H1 (cell line): ENCODE data around the gene ITGAE. TPM values are rescaled to one million over a fixed set of nuclear protein-coding genes. Genes with fewer than 3 reads are reported as not detected.

ENCODE experiments used
- CTCF ChIA-PET: fragments of 300-600 bp; sonication (Branson Sonifier 250); formaldehyde crosslinking; loops from one replicate; lab custom pipeline; 2021; ENCODE audit not compliant: partially characterized antibody; lab: Charles Lee
- POLR2A ChIA-PET: fragments of 300-600 bp; sonication (Branson Sonifier 250); formaldehyde crosslinking; loops from one replicate; lab custom pipeline; 2021; ENCODE audit warnings: inconsistent platforms; ENCODE audit not compliant: partially characterized antibody; lab: Charles Lee
- DNase-seq, 2 experiments: peaks; one replicate each; pipeline versions ENCODE4 v3.0.0 to v3.0.0-alpha.2; 2010 to 2022; ENCODE audit warnings: low spot score in 2 of 2, low read depth in 1 of 2, mixed read lengths in 1 of 2
- FAIRE-seq: peaks from 2 replicates; lab custom pipeline; 2011; peaks lifted over from hg19 to GRCh38; lab: Jason Lieb, UNC
- H2AFZ ChIP-seq: 2 replicates; pipeline ENCODE4 v1.8.1; 2012; ENCODE audit warnings: low read length, inconsistent platforms
- H2AK5ac ChIP-seq: 2 replicates; pipeline ENCODE4 v1.6.1; 2013; ENCODE audit warnings: low read depth, low read length
- H2BK120ac ChIP-seq: replicated peaks from 2 replicates; pipeline ENCODE3; 2013; ENCODE audit warnings: low read depth, low read length, inconsistent platforms
- H2BK12ac ChIP-seq: 2 replicates; pipeline ENCODE4 v1.6.1; 2013; ENCODE audit warnings: low read depth, low read length
- H2BK15ac ChIP-seq: 2 replicates; pipeline ENCODE4 v1.6.1; 2013; ENCODE audit warnings: low read length
- H2BK20ac ChIP-seq: 2 replicates; pipeline ENCODE4 v1.6.1; 2013; ENCODE audit warnings: low read length
- H2BK5ac ChIP-seq: 2 replicates; pipeline ENCODE4 v1.6.1; 2013; ENCODE audit warnings: low read depth, low read length
- H3K14ac ChIP-seq: 2 replicates; pipeline ENCODE4 v1.6.1; 2013; ENCODE audit warnings: inconsistent platforms; ENCODE audit not compliant: insufficient read length
- H3K18ac ChIP-seq: 2 replicates; pipeline ENCODE4 v1.6.1; 2013; ENCODE audit warnings: low read length; ENCODE audit errors: extremely low read depth
- H3K23ac ChIP-seq: 2 replicates; pipeline ENCODE4 v1.6.1; 2013; ENCODE audit warnings: inconsistent platforms; ENCODE audit not compliant: insufficient read length
- H3K23me2 ChIP-seq: 2 replicates; pipeline ENCODE4 v1.6.1; 2013; ENCODE audit warnings: low read depth, low read length
- H3K27ac ChIP-seq: 2 replicates; pipeline ENCODE4 v1.6.1; 2011; ENCODE audit warnings: low read depth, low read length, inconsistent platforms
- H3K27me3 ChIP-seq, 4 experiments: replicated peaks in 1 of 4; 1 replicate in 1 of 4; 2 replicates in 3 of 4; pipeline versions ENCODE4 v1.6.1 to v1.8.1; 2011 to 2013; ENCODE audit warnings: low read length in 3 of 4, mild to moderate bottlenecking in 3 of 4, inconsistent platforms in 2 of 4, mixed read lengths in 2 of 4, moderate library complexity in 1 of 4; ENCODE audit not compliant: control insufficient read depth in 3 of 4, insufficient read depth in 3 of 4; ENCODE audit errors: extremely low read depth in 1 of 4
- H3K36me3 ChIP-seq, 4 experiments: 2 replicates each; pipeline versions ENCODE4 v1.6.1 to v1.8.1; 2011 to 2013; ENCODE audit warnings: mild to moderate bottlenecking in 4 of 4, low read length in 3 of 4, moderate library complexity in 2 of 4, control low read depth in 1 of 4, inconsistent platforms in 1 of 4; ENCODE audit not compliant: insufficient read depth in 4 of 4, control insufficient read depth in 2 of 4
- H3K4ac ChIP-seq: replicated peaks from 2 replicates; pipeline ENCODE3; 2013; ENCODE audit warnings: low read length, low read depth, mixed read lengths, inconsistent platforms; ENCODE audit not compliant: insufficient read length
- H3K4me1 ChIP-seq, 4 experiments: replicated peaks in 1 of 4; 1 replicate in 1 of 4; 2 replicates in 3 of 4; pipeline versions ENCODE4 v1.6.1 to v1.8.1; 2011 to 2013; ENCODE audit warnings: low read length in 3 of 4, inconsistent platforms in 2 of 4, mixed read lengths in 1 of 4; ENCODE audit not compliant: insufficient read depth in 4 of 4, control insufficient read depth in 3 of 4
- H3K4me2 ChIP-seq, 2 experiments: 2 replicates each; pipeline versions ENCODE4 v1.6.1 to v1.8.1; 2011 to 2013; ENCODE audit warnings: low read depth in 2 of 2, low read length in 2 of 2, control low read depth in 1 of 2, inconsistent platforms in 1 of 2, mild to moderate bottlenecking in 1 of 2; ENCODE audit not compliant: insufficient read depth in 1 of 2
- H3K4me3 ChIP-seq, 4 experiments: fragments of 200-600, 300-600 bp in 1 of 4; sonication (generic), shearing (Covaris generic), sonication (Bioruptor Twin) in 1 of 4; 2 replicates each; pipeline versions ENCODE4 v1.5.1 to v1.8.1; 2011 to 2016; ENCODE audit warnings: low read length in 4 of 4, low read depth in 3 of 4, control low read depth in 2 of 4, inconsistent platforms in 2 of 4, mild to moderate bottlenecking in 2 of 4, mixed read lengths in 1 of 4, moderate library complexity in 1 of 4; ENCODE audit not compliant: insufficient read depth in 2 of 4; ENCODE audit errors: extremely low read depth in 1 of 4
- H3K56ac ChIP-seq: replicated peaks from 2 replicates; pipeline ENCODE3; 2013; ENCODE audit warnings: low read depth, mild to moderate bottlenecking, mixed read lengths, low read length, inconsistent platforms; ENCODE audit not compliant: insufficient read length
- H3K79me1 ChIP-seq: 2 replicates; pipeline ENCODE4 v1.6.1; 2013; ENCODE audit warnings: low read depth, low read length, control low read depth
- H3K79me2 ChIP-seq, 2 experiments: 2 replicates each; pipeline versions ENCODE4 v1.6.1 to v1.8.1; 2012 to 2013; ENCODE audit warnings: low read length in 2 of 2, mild to moderate bottlenecking in 2 of 2, inconsistent platforms in 1 of 2; ENCODE audit not compliant: insufficient read depth in 2 of 2, control insufficient read depth in 1 of 2
- H3K9ac ChIP-seq, 4 experiments: replicated peaks in 1 of 4; 1 replicate in 1 of 4; 2 replicates in 3 of 4; pipeline versions ENCODE4 v1.6.1 to v1.8.1; 2011 to 2013; ENCODE audit warnings: low read depth in 3 of 4, low read length in 3 of 4, control low read depth in 2 of 4, mild to moderate bottlenecking in 2 of 4, moderate library complexity in 2 of 4, inconsistent platforms in 1 of 4; ENCODE audit errors: extremely low read depth in 1 of 4
- H3K9me3 ChIP-seq, 2 experiments: 2 replicates each; pipeline versions ENCODE4 v1.6.1 to v1.8.1; 2012 to 2013; ENCODE audit warnings: mild to moderate bottlenecking in 2 of 2, moderate library complexity in 2 of 2, control low read depth in 1 of 2, inconsistent platforms in 1 of 2, low read depth in 1 of 2, low read length in 1 of 2, mixed read lengths in 1 of 2; ENCODE audit not compliant: insufficient read depth in 2 of 2
- H4K20me1 ChIP-seq, 2 experiments: replicated peaks in 1 of 2; 2 replicates each; pipeline versions ENCODE3 to v1.8.1; 2011 to 2013; ENCODE audit warnings: inconsistent platforms in 2 of 2, low read length in 2 of 2, mild to moderate bottlenecking in 1 of 2; ENCODE audit not compliant: insufficient read depth in 2 of 2, control insufficient read depth in 1 of 2
- H4K5ac ChIP-seq: 2 replicates; pipeline ENCODE4 v1.6.1; 2013; ENCODE audit warnings: low read length, low read depth, mixed read lengths, inconsistent platforms; ENCODE audit not compliant: insufficient read length
- H4K8ac ChIP-seq: 2 replicates; pipeline ENCODE4 v1.8.0; 2013; ENCODE audit warnings: mild to moderate bottlenecking, moderate library complexity, low read length, inconsistent platforms; ENCODE audit not compliant: insufficient read depth; ENCODE audit errors: extremely low read depth
- H4K91ac ChIP-seq: replicated peaks from 2 replicates; pipeline ENCODE3; 2013; ENCODE audit warnings: low read length, mixed read lengths, inconsistent platforms; ENCODE audit not compliant: insufficient read length
- ASH2L ChIP-seq: fragments of 200-600, 300-600 bp; sonication (generic); IDR thresholded peaks from one replicate; pipeline ENCODE4 v1.7.1; 2017; ENCODE audit warnings: low read length
- KDM4A ChIP-seq: IDR thresholded peaks from one replicate; pipeline ENCODE4 v1.7.1; 2012; ENCODE audit warnings: low read depth, mild to moderate bottlenecking, moderate library complexity, low read length, inconsistent platforms; ENCODE audit not compliant: severe bottlenecking
- KDM5A ChIP-seq: fragments of 200-600 bp; IDR thresholded peaks from 2 replicates; pipeline ENCODE4 v1.7.1; 2012; ENCODE audit warnings: mild to moderate bottlenecking, low read length, inconsistent platforms, mixed read lengths
- RBBP5 ChIP-seq: IDR thresholded peaks from 2 replicates; pipeline ENCODE4 v1.7.1; 2012; ENCODE audit warnings: low read depth, mild to moderate bottlenecking, inconsistent platforms, low read length, moderate library complexity, borderline replicate concordance
- TEAD4 ChIP-seq: IDR thresholded peaks from 2 replicates; pipeline ENCODE4 v1.6.1; 2012; ENCODE audit warnings: low read depth, low read length, inconsistent platforms, mixed read lengths
- WGBS, 2 experiments: shearing (Covaris generic) in 1 of 2; methylation state at CpG; one replicate each; pipeline versions ENCODE4 v1.1.6 to v1.1.7; 2013 to 2015; ENCODE audit warnings: low lambda C conversion rate in 2 of 2, mixed read lengths in 2 of 2, inconsistent platforms in 1 of 2, low coverage in 1 of 2, missing lambda C conversion rate in 1 of 2; ENCODE audit not compliant: insufficient replicate concordance in 2 of 2, insufficient coverage in 1 of 2, insufficient read length in 1 of 2; ENCODE audit errors: extremely low coverage in 1 of 2, missing lambda C conversion rate in 1 of 2; 5-methylcytosine and 5-hydroxymethylcytosine counted together
- polyA plus RNA-seq, 7 experiments: library from polyadenylated mRNA; depleted of rRNA in 3 of 7; stranded (reverse) in 5 of 7; unstranded in 2 of 7; fragments of >200 nt in 5 of 7; fragments of 200-250 nt in 2 of 7; gene quantifications; 1 replicate in 5 of 7; 2 replicates in 1 of 7; 4 replicates in 1 of 7; pipeline versions ENCODE4 v1.2.1 to v1.2.3, GENCODE V29; 2011 to 2013; ENCODE audit warnings: missing spikeins in 2 of 7, mixed read lengths in 2 of 7
- total RNA-seq: library from RNA; stranded (reverse); fragmentation: NEBNext Ultra II Directional; extraction: Animal tissue kit (Norgen Biotek cat#: 25700); gene quantifications from 2 replicates; pipeline ENCODE4 v1.2.1, GENCODE V29; 2021

ITGAE gene
- total and polyA plus RNA-seq, 2 of the 8 experiments (the other 6 are each of a cell fraction or from before 2014, with no cell fraction given) = 23.2 to 43.1 TPM

DNA sequence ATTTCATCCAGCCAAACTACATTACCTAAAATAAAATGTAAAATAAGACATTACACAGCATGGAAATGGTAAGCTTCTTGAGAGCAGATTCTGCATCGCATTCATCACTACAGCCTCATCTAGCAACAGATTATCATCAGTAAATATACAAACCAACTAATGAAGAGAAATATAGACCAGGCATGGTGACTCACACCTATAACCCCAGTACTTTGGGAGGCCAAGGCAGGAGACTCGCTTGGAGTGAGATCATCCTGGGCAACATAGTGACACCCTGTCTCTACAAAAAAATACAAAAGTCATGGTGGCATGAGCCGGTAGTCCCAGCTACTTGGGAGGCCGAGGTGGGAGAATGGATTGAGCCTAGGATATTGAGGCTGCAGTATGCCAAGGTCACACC, 25.2 kb upstream of the ITGAE start:
- POLR2A ChIA-PET = interaction anchor here (0.9 to 2.2 kb wide), 3 partner anchors 11 to 89 kb away, joined by 3 to 5 read pairs (median 3); no protein-coding TSS in a partner anchor
- TF ChIP-seq KDM5A = no peak
- no peak for TF ChIP-seq KDM4A
- no peak for TF ChIP-seq RBBP5
- TF ChIP-seq TEAD4 = no peak
- TF ChIP-seq ASH2L = no peak

More for the DNA sequence above, 25.2 kb upstream of the ITGAE start:
- H3K27me3 ChIP-seq = no peaks in the 10 kb centered on the region
- no peak overlapping the region for H2BK20ac ChIP-seq
- H3K79me2 ChIP-seq = peaks cover 0 to 4% of the 10 kb centered on the region in 2 experiments; a peak in 2 of 4 replicates
- H3K56ac ChIP-seq = no peak overlapping the region
- H2BK120ac ChIP-seq = no peak overlapping the region
- no peak overlapping the region for H3K27ac ChIP-seq
- H2AK5ac ChIP-seq = no peak overlapping the region
- H4K91ac ChIP-seq = no peak overlapping the region
- peaks cover 2 to 4% of the 10 kb centered on the region in 2 experiments for H4K20me1 ChIP-seq
- H3K23ac ChIP-seq = no peak overlapping the region
- CTCF ChIA-PET = interaction anchor here (0.6 to 6.5 kb wide), 20 partner anchors 9 to 793 kb away, joined by 3 to 81 read pairs (median 4); partner anchors contain the start of genes ITGAE and NCBP3
- H3K79me1 ChIP-seq = peaks cover 2% of the 10 kb centered on the region; the same call in 1 of the 2 replicates
- H3K4me3 ChIP-seq = no peak overlapping the region
- H3K4me2 ChIP-seq = no peak overlapping the region
- no peak overlapping the region for H4K5ac ChIP-seq
- DNase-seq (no peak), FAIRE-seq (no peak)
- peaks cover 9 to 62% (median 49%) of the 10 kb centered on the region in 4 experiments for H3K36me3 ChIP-seq
- no peak overlapping the region for H2BK5ac ChIP-seq
- no peak overlapping the region for H3K9ac ChIP-seq
- no peaks in the 10 kb centered on the region for H3K9me3 ChIP-seq
- no peak overlapping the region for H4K8ac ChIP-seq
- H3K18ac ChIP-seq = no peak overlapping the region
- no peak overlapping the region for H3K14ac ChIP-seq
- no peak overlapping the region for H2BK12ac ChIP-seq
- H2AFZ ChIP-seq = no peak overlapping the region
- H3K23me2 ChIP-seq = no peaks in the 10 kb centered on the region
- 94% methylated on average over 4 of the region's 4 CpGs; no CpG with 5 or more reads in 1 of the 2 experiments for WGBS, 2 experiments
- H3K4ac ChIP-seq = no peak overlapping the region
- no peak overlapping the region for H2BK15ac ChIP-seq
- no peaks in the 10 kb centered on the region for H3K4me1 ChIP-seq
